HTR-8/SVneo (cell line): ENCODE data around the gene PRDX4.
"Not testable (repeated sequence)": the region's sequence is repeated elsewhere in the genome, so short reads cannot be mapped to it uniquely, and the experiment has no call there.

ENCODE experiments used
- DNase-seq: peaks from one replicate; pipeline ENCODE4 v3.0.0; 2011; ENCODE audit warnings: low spot score, mixed read lengths; ENCODE audit not compliant: insufficient read length
- FAIRE-seq: peaks from 2 replicates; lab custom pipeline; 2011; peaks lifted over from hg19 to GRCh38; lab: Jason Lieb, UNC

PRDX4 gene

DNA sequence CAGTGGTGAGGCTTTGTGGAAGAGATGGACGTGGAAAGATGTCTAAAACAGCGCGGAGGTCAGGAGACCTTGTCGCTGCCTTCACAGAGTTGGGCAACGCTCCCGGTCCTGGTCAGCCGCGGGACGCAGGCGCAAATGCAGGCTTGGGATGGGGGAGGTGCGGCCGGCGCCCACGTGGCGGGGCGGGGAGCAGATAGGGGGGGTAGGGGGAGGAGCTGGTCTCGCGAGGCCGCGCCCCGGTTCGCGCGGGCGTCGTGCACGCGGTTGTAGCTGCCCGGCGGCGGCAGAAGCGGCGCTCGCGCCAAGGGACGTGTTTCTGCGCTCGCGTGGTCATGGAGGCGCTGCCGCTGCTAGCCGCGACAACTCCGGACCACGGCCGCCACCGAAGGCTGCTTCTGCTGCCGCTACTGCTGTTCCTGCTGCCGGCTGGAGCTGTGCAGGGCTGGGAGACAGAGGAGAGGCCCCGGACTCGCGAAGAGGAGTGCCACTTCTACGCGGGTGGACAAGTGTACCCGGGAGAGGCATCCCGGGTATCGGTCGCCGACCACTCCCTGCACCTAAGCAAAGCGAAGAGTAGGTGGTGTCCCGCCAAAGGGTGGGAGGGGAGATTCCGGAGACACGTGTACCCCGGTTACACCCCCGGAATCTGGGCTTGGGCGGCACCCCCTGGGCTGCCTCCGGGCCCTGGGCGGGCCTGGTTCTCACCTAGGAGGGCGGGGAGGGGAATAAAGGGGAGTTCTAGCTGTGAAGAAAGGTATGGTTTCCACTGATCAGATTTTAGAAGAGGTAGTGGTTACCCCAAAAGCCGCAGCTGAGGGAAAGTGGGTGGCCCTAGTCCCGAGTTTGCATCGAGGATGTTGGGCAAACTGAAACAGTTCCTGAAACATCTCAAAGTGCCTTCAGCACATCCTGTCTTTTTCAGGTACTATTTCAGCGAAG is at the start of gene PRDX4:
Gene PRDX4, plus strand, starts transcription at position 255 of the 939 bp plus-strand sequence. Its CDS starts 78 bp downstream, at position 333.
- DNase-seq (peak; percentile 84), FAIRE-seq (peak; percentile 99)

DNA sequence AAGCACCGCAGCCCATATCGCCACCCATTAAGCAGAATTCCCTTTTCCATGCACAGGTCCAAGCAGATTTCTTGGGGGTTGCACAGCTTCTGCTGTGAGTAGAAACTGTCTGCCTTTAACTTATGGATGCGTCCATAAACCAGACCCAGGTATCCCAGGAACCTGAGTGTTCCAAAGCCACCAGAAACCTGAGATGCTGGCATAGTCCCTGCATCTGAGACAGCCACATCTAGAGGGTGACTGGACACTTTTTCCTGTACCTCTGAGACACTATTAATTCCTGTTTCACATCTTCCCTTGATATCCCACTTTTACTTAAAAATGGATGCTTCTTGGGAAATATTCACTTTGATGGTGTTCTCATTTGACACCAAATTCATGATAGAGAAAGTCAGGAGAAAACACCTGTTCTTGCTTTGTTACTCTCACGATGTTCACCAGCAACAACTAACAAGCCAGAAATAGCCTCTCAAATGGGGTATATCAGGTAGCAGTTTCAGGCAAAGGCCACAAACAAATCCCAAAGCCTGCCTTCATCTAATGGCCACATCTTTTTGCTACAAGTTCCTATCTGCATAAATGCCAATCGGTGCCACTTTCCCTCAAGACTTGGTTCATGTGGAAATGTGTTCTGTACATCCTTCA is 45.5 kb upstream of the PRDX4 start:
- FAIRE-seq (no peak), DNase-seq (no peak)

DNA sequence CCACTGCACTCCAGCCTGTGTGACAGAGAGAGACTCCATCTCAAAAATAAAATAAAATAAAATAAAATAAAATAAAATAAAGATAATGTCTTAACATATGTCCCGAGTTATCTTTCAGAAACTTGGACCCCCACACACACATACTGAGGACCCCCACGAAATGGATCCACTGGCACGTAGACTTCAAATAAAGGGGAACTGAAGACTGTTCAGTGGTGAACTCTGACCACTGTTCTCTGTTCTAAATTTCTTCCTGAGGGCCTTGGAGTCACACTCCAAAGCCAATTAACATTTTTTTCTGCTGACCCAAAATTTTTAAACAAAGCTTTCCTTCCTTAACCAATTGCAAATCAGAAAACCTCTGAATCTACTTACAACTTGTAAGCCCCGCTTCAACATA is 43.5 kb upstream of the PRDX4 start:
- DNase-seq = no peak
- FAIRE-seq = no peak

DNA sequence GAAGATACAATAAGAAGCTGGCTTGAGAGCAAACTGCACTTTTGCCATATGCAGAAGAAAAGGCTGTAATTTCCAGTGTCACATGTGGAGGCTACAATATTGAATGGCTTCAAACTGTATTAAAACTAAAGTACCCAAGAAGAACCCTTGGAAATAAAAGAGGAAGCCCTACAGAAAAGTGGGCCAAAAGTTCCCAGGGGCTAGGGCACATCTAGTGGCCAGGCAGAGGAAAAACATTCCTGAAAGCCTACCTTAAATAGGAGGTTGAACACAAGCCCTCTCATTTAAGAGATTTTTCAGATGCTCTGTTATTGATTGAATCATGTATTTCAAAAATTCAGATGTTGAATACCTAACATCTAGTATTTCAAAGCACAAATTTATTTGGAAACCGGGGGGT is 40.6 kb upstream of the PRDX4 start:
- FAIRE-seq (no peak), DNase-seq (no peak)

DNA sequence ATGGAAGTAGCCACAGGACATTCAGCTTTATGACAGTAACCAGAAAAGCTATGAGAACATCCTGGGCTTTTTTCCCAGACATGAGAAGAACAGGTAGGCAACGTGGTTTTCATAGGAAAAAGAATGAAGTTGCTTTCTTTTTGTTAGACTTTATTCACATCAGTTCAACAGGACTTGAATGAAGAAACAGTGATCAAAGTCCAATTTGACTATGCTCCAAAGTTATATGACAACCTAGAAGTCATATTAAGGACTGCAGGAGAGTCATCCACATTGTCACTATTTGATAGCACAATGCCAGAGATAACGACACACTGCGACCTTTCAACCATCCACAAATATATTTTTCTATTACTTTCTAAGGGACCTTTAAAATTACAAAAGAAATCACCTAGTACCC is 39.2 kb upstream of the PRDX4 start:
- DNase-seq (no peak), FAIRE-seq (no peak)

DNA sequence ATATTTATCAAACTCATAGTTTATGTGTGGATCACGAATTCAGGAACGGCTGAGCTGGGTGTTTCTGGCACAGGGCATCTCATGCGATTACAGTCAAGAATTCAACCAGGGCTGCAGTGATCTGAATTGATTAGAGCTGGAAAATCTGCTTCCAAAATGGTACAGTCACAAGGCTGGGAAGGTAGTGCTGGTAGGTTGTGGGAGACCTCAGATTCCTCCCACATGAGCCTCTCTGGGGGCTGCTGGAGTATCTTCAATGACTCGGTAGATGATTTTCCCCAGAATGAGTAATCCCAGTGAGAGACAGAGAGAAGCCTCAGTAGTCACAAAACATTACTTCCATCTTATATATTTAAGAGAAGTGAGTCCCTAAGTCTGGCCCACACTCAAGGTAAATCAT is 36.2 kb upstream of the PRDX4 start:
- FAIRE-seq (no peak), DNase-seq (no peak)

DNA sequence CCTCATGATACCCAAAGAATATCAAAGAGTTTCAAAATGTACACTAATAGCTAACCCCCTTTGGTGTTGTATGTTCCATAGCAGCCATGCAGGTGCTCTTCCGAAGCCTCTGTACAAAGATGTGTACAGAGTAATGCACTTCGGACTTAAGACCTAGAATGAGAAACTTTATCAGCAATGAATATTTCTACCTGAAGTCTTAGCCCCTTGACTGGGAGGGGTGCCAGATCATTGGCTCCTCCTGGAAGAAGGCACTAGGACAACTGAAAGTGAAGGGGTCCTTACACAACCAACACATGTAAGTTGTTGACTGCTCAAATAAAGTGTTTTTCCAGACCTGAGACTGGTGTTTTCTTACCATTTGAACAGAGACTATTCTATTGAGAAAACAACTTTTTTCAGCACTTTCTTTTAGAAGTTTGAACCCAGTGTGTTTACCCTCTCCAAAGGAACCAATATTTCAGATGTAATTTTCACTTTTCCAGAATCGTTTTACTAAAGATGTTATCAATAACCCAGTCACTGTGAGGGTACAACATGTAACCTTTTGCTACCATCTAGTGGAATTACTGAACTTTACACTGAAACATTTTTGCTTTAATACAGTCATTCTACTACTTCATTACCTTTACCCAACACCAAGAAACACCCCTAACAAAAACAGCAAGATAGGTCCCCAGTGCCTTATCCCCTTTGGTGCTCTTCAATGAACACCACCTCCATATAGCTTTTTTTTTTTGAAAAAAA is 33.3 kb upstream of the PRDX4 start:
- no peak for DNase-seq
- FAIRE-seq = peak; percentile 86

DNA sequence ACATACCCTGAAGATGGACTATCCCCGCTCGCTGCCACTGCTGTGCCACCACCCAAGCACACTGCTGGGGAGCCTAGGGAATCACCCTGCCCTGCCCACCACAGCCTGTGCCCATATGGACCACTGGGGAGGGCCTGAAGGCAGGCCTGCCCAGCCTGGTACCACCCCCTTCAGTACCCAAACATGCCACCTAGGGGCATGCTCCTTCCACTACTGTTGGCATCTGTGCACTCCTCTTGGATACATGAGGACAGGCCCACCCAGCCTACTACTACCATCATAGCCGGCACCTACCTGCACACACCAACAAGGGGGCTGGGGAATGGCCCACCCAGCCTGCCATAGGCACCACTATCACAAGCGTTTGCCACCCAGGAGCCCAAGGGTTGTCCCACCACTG is 30.1 kb upstream of the PRDX4 start:
- DNase-seq = no peak
- peak; percentile 79 for FAIRE-seq

DNA sequence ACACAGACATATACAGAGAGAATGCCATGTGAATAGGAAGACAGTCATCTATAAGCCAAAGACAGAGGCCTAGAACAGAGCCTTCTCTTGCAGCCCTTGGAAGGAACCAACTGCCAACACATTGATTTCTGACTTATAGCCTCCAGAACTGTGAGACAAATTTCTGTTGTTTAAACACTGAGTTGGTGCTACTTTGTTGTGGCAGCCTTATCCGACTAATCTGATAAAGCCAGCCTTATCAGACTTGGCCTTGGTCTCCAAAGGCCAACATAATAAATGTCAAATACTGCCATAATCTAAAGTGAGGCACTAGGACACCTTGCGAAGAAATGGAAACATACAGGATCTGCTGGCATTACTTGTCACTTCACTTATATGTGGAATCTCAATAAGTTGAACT is 24.3 kb upstream of the PRDX4 start:
- FAIRE-seq (no peak), DNase-seq (no peak)

DNA sequence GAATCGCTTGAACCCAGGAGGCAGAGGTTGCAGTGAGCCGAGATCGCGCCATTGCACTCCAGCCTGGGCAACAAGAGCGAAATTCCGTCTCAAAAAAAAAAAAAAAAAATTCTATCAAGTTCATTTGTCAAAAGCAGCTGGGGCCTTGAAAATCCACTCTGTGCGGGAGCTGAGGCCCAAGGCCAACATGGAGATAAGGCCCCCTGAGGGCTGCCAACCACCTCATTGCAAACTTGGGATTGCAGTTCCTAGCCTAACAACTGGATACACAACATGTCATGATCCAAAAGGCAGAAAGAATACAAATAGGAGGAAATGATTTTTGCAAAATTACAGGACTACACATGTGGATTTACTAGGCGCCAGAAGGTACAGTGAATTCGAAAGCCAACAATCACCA is 22.5 kb upstream of the PRDX4 start:
- FAIRE-seq = no peak
- DNase-seq = no peak

DNA sequence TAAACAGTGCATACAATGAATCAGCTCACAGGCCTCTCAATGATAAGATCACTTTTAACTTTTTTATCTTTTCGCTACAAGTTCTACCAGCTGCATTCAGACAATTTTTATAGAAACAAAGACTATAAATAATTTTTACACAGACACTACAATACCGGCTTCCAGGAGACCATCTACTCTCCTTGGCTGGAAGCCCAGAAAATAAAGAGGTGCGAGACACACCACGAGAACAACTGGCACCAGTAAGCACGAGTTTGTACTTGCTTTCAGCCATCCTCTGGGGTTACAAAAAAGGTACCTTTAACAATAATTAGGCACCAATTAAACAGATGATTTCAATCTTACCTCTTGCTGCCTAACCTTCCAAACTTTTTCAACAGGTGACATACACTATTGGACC is 11.2 kb upstream of the PRDX4 start:
- no peak for DNase-seq
- FAIRE-seq = no peak

DNA sequence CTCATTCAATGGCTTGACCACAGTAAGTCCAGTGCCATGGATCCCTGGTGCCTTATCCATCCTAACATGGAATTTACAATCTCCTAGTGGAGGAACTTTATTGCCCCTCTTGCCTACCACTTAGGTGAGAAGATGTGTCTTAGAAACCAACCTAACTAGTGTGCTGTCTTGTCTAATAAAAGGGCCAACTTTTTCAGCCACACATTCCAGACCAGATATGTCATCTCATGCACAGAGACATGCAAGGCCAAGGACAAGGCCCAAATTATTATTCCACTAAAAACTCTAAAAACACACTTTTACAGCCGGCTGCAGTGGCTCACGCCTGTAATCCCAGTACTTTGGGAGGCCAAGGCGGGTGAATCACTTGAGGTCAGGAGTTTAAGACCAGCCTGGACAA is 10.6 kb upstream of the PRDX4 start:
- DNase-seq (no peak), FAIRE-seq (no peak)

DNA sequence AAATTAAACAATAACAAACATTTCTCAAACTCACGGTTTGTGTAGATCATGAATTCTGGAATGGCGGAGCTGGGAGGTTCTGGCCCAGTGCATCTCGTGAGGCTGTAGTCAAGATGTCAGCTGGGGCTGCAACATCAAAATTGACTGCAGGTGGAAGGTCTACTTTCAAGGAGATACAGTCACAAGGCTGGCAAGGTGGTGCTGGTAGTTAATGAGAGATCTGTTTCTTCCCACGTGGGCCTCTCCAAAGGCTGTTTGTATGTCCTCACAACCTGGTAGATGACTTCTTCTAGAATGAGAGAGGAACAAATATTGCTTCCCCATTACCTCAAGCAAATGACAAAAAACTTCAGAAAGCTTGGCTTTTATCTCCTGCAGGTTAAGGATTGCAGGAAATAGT is 8.0 kb upstream of the PRDX4 start:
- FAIRE-seq = peak; percentile 81

DNA sequence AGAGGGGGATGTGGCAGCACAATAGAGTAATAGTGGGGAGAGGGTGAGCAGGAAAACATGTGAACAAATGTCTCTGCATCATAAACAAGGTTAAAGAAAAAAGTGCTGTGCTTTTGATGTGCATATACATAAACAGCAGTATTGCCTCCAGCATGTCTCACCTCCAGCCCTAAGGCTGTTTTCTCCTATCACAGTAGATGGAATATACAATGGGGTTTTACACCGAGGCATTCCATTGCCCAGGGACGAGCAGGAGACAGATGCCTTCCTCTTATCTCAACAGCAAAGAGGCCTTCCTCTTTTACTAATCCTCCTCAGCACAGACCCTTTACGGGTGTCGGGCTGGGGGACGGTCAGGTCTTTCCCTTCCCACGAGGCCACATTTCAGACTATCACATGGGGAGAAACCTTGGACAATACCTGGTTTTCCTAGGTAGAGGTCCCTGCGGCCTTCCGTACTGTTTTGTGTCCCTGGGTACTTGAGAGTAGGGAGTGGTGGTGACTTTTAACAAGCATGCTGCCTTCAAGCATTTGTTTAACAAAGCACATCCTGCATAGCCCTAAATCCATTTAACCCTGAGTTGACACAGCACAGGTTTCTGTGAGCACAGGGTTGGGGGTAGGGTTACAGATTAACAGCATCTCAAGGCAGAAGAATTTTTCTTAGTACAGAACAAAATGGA is 7.1 kb upstream of the PRDX4 start:
- peak; percentile 36 for FAIRE-seq
- DNase-seq = not testable (repeated sequence)

More for the DNA sequence above, 8.0 kb upstream of the PRDX4 start:
- no peak for DNase-seq

DNA sequence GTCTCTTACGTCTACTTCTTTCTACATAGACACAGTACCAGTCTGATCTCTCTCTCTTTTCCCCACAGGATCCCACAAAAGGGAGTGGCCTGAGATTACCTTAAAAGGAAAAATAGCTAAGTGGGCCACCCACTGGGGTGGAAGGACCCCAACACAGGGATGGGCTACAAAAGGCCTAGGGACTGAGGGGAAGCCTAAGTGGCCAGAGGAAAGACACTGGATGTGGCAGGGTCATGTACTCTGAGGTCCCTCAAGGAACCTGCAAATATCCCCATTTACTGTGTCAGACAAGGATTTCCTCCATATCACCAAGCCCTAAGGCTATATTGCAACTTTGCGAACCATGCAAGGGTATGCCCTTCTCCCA is 6.5 kb upstream of the PRDX4 start:
- FAIRE-seq (peak; percentile 67), DNase-seq (no peak)

DNA sequence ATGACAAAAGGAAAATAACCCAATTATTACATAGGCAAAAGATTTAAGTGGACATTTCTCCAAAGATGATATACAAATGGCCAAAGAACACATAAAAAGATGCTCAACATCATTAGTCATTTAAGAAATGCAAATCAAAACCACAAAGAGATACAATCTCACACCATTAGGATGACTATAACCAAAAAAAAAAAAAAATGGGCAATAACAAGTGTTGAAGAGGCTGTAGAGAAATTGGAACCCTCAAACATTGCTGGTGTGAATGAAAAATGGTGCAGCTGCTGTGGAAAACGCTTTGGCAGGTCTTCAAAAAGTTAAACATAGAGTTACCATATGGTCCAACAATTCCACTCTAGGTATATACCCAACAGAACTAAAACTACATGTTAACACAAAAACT is 5.6 kb upstream of the PRDX4 start:
- DNase-seq (no peak), FAIRE-seq (no peak)

DNA sequence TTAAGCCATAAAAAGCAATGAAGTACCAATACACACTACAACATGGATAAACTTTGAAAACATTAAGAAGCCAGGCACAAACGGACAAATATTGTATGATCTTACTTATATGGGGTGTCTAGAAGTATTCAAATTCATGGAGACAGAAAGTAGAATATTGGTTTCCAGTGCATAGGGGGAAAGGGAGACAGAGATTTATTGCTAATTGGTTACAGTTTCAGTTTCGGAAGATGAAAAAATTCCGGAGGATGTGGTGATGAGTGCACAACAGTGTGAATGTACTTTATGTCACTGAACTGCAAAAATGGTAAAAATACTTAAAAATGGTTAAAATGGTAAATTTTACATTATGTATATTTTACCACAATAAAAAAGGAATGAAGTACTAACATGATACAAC is 5.1 kb upstream of the PRDX4 start:
- DNase-seq = no peak
- FAIRE-seq = peak; percentile 13

DNA sequence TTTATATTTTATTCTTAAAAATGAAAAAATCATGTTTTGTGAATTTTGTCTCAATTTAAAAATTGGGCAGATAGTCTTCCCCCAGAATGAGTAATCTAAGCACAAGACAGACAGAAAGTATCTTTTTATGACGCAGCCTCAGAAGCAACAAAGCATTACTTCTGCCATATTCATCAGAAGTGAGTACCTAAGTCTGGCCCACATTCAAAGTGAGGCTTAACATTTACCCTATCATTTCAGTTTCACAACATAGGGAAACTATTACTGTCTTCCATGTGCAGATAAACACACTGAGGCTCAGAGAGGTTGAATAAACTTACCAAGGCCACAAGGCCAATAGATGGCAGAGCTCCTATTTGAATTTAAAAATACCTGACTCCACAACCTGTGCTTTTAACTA is 4.4 kb upstream of the PRDX4 start:
- DNase-seq (no peak), FAIRE-seq (peak; percentile 82)

DNA sequence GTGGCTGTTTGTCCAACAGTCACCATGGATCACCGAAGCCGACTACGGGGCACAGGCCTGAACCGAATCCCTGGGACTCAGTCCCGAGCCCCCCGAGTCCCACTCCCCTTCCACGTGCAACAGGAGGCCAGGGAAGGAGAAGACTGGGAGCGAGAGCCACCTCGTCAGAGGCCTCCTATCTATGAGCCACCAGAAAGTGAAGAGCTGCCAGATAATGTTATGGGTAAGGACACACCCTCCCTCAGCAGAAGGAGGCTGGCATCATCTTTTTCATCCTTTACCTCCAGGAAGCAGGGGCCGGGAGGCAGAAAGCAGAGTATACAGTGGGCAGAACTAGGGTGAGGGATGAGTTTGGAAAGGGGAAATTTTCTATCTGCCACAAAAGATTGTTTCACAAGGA is 2.8 kb upstream of the PRDX4 start:
- DNase-seq = no peak
- FAIRE-seq = peak; percentile 58

DNA sequence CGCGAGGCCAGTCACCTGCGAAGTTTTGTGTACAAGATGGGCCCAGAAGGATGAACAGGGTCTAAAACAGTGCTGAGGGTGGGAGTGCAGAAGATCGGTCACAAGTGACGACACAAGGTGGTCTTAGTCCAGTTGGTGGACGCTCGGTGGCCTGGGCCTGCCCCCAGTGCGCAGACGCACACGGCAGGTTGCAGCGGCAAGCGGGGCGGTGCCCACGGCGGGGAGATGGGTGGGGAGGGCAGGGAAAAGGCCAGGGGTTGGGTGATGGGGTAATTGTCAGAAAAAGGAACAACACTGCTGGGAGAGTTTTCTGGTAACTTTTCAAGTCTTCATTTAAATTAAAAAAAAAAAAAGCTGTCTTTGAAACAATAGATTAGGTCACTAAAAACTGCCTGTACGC is 1.0 kb upstream of the PRDX4 start:
- DNase-seq (no peak), FAIRE-seq (peak; percentile 31)
